AG09319 (cell line): ENCODE measurements around the gene FANCE.
A peak's percentile ranks its signal among the peaks of the same experiment; 100 is the strongest.

Experiments
- DNase-seq: peaks from one replicate; pipeline ENCODE4 v3.0.0-alpha.2; 2010; ENCODE audit warnings: low read depth; ENCODE audit errors: extremely low read depth
- TF ChIP-seq, protein P1 (sequence below): IDR thresholded peaks from 2 replicates; pipeline ENCODE4 v1.5.1; 2011; ENCODE audit warnings: low read depth, mild to moderate bottlenecking, inconsistent platforms, low read length, moderate library complexity

The FANCE gene

DNA sequence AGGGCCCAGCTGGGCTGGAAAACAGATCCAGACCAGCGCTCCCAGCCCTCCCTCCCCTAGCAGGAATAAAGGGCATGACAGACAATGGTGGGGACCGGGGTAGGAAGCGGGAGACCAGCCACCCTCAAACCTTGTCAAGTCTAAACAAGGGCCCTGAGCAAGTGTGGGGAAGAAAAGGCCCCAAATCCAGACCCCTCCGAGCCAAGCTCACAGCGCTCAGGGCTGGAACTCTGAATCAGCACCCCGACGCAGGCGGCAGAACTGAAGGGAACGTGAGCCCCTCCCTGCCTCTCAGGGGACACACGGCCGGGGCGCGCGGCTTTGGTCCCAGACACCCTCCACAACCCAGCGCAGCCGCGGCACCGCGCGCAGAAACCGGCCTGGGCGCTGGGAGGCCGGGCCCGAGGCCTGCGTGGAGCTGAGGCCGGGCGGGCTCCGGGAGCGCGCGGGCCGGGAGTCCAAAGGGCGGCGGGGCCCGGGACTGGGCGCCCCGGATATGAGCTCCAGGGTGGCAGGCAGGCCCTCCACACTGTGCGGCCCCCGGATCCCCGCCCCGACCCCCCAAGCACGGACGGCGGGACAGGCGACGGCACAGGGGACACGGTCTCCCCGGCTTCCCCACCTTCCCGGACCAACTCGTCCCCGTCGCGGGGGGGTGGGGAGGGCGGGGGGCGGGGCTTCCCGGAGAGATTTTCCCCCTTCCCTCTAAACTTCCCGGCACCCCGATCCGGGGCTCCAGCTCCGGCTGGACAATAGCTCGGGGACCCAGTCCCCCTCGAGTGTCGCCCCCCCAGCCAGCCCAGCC, 44.1 kb downstream of the FANCE start:
- no peak for DNase-seq
- TF ChIP-seq, protein P1, sequence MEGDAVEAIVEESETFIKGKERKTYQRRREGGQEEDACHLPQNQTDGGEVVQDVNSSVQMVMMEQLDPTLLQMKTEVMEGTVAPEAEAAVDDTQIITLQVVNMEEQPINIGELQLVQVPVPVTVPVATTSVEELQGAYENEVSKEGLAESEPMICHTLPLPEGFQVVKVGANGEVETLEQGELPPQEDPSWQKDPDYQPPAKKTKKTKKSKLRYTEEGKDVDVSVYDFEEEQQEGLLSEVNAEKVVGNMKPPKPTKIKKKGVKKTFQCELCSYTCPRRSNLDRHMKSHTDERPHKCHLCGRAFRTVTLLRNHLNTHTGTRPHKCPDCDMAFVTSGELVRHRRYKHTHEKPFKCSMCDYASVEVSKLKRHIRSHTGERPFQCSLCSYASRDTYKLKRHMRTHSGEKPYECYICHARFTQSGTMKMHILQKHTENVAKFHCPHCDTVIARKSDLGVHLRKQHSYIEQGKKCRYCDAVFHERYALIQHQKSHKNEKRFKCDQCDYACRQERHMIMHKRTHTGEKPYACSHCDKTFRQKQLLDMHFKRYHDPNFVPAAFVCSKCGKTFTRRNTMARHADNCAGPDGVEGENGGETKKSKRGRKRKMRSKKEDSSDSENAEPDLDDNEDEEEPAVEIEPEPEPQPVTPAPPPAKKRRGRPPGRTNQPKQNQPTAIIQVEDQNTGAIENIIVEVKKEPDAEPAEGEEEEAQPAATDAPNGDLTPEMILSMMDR, result no peak

DNA sequence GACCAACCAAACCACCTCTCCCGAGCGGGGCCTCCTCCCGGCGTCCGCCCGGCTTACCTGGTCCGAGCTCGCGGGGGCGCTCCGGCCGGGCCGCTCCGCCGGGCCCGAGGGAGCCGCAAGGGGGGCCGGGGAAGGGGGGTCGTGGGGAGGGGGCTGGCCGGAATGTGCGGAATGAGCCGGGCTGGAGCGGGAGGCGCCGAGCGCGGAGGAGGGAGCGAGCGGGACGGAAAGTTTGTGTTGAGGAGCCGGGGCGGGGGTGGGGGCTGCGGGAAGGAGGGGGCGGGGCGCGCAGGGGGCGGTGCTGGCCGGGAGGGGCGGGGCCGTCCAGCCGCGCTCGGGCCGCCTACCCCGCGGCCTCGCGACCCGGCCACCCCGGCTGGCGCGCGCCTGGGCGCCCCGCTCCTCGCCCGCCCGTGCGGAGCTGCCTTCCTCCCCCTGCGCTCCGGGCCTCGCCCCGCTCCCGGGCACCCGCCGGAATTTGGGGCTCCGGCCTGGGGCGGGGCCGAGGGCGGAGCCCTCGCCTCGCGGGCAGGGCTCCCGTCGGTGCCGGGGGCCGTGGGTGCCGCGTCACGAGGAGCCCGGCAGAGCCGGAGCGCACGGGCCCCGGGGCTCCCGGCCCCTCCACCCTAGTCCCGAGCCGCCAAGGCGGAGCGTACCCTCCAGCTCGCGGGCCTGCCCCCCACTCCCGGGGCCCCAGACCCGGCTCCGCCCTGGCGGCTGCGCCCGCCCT, 44.9 kb downstream of the FANCE start, which contains the start of gene TEAD3:
Gene TEAD3 (minus strand): TSS at position 239 of the 730 bp plus-strand sequence.
- TF ChIP-seq, protein P1, result peak; percentile 4; the same call in 1 of the 2 replicates
- no peak for DNase-seq

DNA sequence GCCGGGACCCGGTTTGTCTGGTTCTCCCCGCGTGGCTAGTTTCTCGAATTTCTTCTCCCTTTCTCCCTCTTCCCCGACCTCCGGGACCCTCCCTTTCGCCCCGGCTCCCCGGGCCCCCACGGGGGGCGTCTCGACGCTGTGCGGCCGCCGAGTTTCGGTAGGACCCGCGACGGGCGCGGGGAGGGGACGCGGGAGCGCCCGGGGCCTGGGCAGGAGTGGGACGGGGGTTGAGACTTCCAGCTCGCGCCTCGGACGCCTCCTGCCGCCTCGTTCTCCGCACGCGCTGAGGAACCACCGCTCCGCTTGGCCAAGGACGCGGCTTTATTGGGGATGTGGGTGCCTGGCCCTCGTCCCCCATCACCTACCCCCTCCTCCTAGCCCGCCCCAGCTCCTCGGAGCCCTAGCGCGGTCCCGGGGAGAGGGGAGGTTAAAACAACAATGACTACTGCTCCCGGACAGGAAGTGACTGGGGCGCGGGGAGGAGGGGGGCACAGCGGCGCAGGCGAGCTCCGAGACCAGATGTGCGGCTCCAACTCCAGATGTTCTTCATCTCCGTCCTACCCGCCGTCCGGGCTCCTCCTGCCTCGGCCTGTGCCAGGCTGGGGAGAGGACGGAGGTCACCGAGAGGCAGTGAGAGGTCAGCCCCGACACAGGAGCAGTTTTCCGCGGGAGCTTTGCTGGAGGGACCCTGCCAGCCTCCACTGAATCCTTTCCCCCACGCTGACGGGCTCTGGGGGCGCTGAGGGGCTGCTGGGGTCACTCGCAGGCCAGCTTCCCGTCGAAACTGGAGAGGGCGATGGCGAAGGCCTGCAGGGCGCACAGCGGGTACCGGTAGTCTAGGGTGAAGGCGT, 45.7 kb downstream of the FANCE start:
- DNase-seq, result no peak
- TF ChIP-seq, protein P1, result no peak

DNA sequence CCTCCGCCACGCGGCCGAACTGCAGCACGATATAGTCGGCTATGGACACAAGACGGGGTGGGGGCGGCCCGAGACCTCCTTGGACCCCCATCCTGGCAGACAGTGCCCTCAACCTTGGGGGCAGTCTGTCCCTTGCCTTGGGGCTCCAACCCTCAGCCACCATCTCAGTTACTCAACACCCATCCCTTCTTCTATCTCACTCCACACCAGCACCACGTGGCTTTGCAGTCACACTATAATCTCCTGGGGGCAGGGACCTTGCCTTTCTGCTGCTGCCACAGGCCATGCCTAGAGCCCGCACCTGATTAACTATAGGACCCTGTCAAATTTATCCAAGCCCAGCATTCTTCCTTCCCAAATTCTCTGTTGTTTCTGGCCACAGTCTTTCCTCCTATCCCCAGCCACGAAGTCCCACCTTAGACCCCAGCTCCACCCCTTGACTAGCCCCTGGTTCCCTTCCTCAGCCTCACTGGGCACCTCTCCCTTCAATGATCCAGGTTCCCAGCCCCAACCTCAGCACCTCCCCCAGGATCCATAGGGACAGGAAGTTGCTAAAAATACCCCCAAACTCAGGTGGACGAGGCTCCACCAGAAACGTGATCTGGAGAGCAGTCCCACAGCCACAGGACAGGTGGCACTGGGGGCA, 46.4 kb downstream of the FANCE start:
- DNase-seq, result no peak
- TF ChIP-seq, protein P1, result no peak

DNA sequence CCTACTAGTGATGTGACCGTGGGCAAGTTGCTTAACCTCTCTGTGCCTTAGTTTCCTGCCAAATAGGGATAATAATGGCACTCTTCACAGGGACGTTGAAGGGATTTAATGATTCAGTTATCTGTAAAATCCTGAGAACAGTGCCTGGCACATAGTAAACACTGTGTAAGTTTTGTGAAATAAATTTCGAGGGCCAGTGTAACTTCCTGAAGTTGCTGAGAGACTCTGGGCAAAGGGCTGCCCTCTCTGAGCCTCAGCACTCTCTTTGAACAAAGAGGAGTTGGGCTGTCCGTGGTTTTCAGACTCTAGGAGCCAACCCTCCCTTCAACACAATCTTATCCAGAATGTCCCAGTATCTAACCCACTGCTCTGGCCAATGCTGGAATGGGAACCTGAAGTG, 47.2 kb downstream of the FANCE start:
- DNase-seq, result no peak
- TF ChIP-seq, protein P1, result no peak

DNA sequence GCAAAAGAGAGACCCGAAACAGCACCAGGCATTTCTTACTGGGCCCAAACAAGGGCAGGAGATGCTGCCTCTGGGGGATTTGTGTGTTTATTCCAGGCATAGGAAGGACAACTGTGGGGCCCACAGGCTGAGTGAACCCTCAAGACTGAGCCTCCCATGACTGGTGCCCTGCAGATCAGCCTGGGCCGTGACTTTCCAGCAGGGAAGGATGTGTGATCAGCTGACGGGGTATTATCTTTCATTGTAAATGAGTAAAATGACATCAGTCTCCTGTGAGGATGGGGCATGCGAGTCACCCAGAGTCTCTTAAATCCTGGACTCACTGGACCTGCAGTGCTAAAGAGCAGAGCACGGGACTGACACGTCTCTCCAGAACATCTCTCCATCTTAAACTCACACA, 48.6 kb downstream of the FANCE start:
- no peak for DNase-seq
- TF ChIP-seq, protein P1, result no peak
